ENCODE measurements around the gene PGBD2. TPM values are rescaled to one million over a fixed set of nuclear protein-coding genes. Genes with fewer than 3 reads are reported as not detected.

The PGBD2 gene
- total and polyA plus RNA-seq, 9 of the 15 experiments (the other 6 are each of a cell fraction or from before 2014, with no cell fraction given) = 11.9 to 21.8 (median 14.7) TPM

- TF ChIP-seq ELK1 (CRISPR knock-in tag; IDR thresholded peaks at IDR 0.05) = no peak
- no peak for TF ChIP-seq DEAF1 (CRISPR knock-in tag; IDR thresholded peaks at IDR 0.05)
- no peak for TF ChIP-seq RBM22 (IDR thresholded peaks at IDR 0.05; ENCODE audit: low read depth, low read length, poor library complexity, severe bottlenecking)
- no peak for TF ChIP-seq PHB2 (IDR thresholded peaks at IDR 0.05; ENCODE audit: low read depth)
- TF ChIP-seq SMAD2 (IDR thresholded peaks at IDR 0.05; ENCODE audit: low read depth, low read length) = no peak
- TF ChIP-seq GABPA (tag; conservative IDR thresholded peaks at IDR 0.05; ENCODE audit: low read depth) = no peak
- TF ChIP-seq CBX8 (IDR thresholded peaks at IDR 0.05; ENCODE audit: borderline replicate concordance, extremely low read depth, low read depth, low read length, poor library complexity, severe bottlenecking) = no peak
- TF ChIP-seq GTF2F1 (IDR thresholded peaks at IDR 0.05; ENCODE audit: low read depth, low read length) = no peak
- TF ChIP-seq AFF1 (IDR thresholded peaks at IDR 0.05; ENCODE audit: low read depth in 1 of 2, partially characterized antibody in 2 of 2) = no peak
- TF ChIP-seq ZNF764 (CRISPR knock-in tag; IDR thresholded peaks at IDR 0.05; ENCODE audit: low read depth) = no peak
- TF ChIP-seq RFX5 (IDR thresholded peaks at IDR 0.05; ENCODE audit: low read depth, low read length) = no peak
- no peak for TF ChIP-seq GTF2B (IDR thresholded peaks at IDR 0.05; ENCODE audit: extremely low read depth, insufficient read length)
- no peak for TF ChIP-seq TFAM (CRISPR knock-in tag; conservative IDR thresholded peaks at IDR 0.05)
- TF ChIP-seq RHOXF2B (CRISPR knock-in tag; conservative IDR thresholded peaks at IDR 0.05) = no peak
- no peak for TF ChIP-seq NR2C1 (IDR thresholded peaks at IDR 0.05)
- no peak for TF ChIP-seq NR2C1 (tag; IDR thresholded peaks at IDR 0.05)
- TF ChIP-seq EZH2 (IDR thresholded peaks at IDR 0.05; ENCODE audit: borderline replicate concordance, low read depth, low read length) = no peak
- no peak for TF ChIP-seq MECOM (CRISPR knock-in tag; IDR thresholded peaks at IDR 0.05)
- no peak for TF ChIP-seq ZNF408 (CRISPR knock-in tag; IDR thresholded peaks at IDR 0.05; ENCODE audit: low read depth)
- TF ChIP-seq POLR2H (tag; IDR thresholded peaks at IDR 0.05; ENCODE audit: low read depth) = no peak
- TF ChIP-seq ADNP (tag; IDR thresholded peaks at IDR 0.05) = no peak
These were observed 42.8 kb upstream of the PGBD2 start (continued) for GRCh38 chr1:248862998-248863881.
